HEK293T (cell line): Measurements from ENCODE around the gene INSYN1.

Experiments used
- ARNT ChIP-seq: fragments of 450-650 bp; IDR thresholded peaks from 2 replicates; pipeline ENCODE4 v1.6.1; 2017; ENCODE audit warnings: mild to moderate bottlenecking
- BHLHE40 ChIP-seq: fragments of 450-650 bp; IDR thresholded peaks from 2 replicates; pipeline ENCODE4 v1.6.1; 2016; ENCODE audit warnings: mild to moderate bottlenecking, moderate library complexity, borderline replicate concordance
- FOXA1 ChIP-seq: fragments of 450-650 bp; IDR thresholded peaks from 2 replicates; pipeline ENCODE4 v1.6.1; 2016; ENCODE audit warnings: mild to moderate bottlenecking
- FOXK2 ChIP-seq: fragments of 450-650 bp; IDR thresholded peaks from 2 replicates; pipeline ENCODE4 v1.6.1; 2016; ENCODE audit warnings: mild to moderate bottlenecking
- FOXM1 ChIP-seq: fragments of 450-650 bp; IDR thresholded peaks from 2 replicates; pipeline ENCODE4 v1.6.1; 2017; ENCODE audit warnings: mild to moderate bottlenecking, borderline replicate concordance
- L3MBTL2 ChIP-seq: fragments of 450-650 bp; conservative IDR thresholded peaks from 2 replicates; pipeline ENCODE4 v1.6.1; 2016; ENCODE audit warnings: mild to moderate bottlenecking
- LEF1 ChIP-seq: fragments of 450-650 bp; IDR thresholded peaks from 2 replicates; pipeline ENCODE4 v1.6.1; 2017; ENCODE audit warnings: mild to moderate bottlenecking, borderline replicate concordance
- NFRKB ChIP-seq: fragments of 450-650 bp; IDR thresholded peaks from 2 replicates; pipeline ENCODE4 v1.6.1; 2016; ENCODE audit warnings: mild to moderate bottlenecking, moderate library complexity
- TARDBP ChIP-seq: fragments of 450-650 bp; IDR thresholded peaks from 2 replicates; pipeline ENCODE4 v1.6.1; 2016
- TF ChIP-seq, protein P1 (sequence below): fragments of 450-650 bp; IDR thresholded peaks from 2 replicates; pipeline ENCODE4 v1.6.1; 2016

DNA sequence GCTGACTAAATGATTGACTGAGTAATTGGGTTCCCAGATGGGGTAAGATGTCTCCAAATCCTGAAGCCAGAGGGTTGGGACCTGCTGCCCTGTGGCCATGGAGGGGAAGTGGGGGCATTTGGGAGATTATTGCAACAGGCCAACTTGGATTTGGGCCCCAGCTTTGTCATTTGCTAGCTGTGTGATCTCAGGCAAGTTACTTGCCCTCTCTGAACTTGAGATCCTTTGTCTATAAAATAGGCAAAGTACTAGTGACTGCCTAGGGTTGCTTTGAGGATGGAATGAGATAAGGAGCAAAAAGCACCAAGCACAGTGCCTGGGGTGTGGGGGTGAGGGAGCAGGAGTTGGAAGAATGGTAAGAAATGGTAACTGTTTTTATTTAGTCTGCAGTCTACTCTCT, 4.4 kb upstream of the INSYN1 start:
- no peak for TF ChIP-seq TARDBP
- no peak for TF ChIP-seq FOXK2
- no peak for TF ChIP-seq L3MBTL2
- TF ChIP-seq, protein P1, sequence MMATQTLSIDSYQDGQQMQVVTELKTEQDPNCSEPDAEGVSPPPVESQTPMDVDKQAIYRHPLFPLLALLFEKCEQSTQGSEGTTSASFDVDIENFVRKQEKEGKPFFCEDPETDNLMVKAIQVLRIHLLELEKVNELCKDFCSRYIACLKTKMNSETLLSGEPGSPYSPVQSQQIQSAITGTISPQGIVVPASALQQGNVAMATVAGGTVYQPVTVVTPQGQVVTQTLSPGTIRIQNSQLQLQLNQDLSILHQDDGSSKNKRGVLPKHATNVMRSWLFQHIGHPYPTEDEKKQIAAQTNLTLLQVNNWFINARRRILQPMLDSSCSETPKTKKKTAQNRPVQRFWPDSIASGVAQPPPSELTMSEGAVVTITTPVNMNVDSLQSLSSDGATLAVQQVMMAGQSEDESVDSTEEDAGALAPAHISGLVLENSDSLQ: no peak
- no peak for TF ChIP-seq NFRKB
- no peak for TF ChIP-seq FOXM1
- TF ChIP-seq ARNT: no peak
- no peak for TF ChIP-seq FOXA1
- TF ChIP-seq BHLHE40: no peak
- TF ChIP-seq LEF1: no peak
